Measurements from ENCODE around the gene BHLHE23.
"Not testable (repeated sequence)": the region's sequence is repeated elsewhere in the genome, so short reads cannot be mapped to it uniquely, and the experiment has no call there.

The BHLHE23 gene

GRCh38 chr20:63043348-63044203 is 36.8 kb upstream of the BHLHE23 start:
- DNase-seq (ENCODE audit: low read depth), result no peak

- no peak for DNase-seq (ENCODE audit: low read depth)
Measured at GRCh38 chr20:63042448-63043071, 35.8 kb upstream of the BHLHE23 start.

GRCh38 chr20:63041776-63042175 is 35.0 kb upstream of the BHLHE23 start:
- DNase-seq (ENCODE audit: low read depth), result no peak

- DNase-seq (ENCODE audit: low read depth), result no peak
Measured at GRCh38 chr20:63037669-63038268, 31.0 kb upstream of the BHLHE23 start.

- no peak for DNase-seq (ENCODE audit: low read depth)
Measured at GRCh38 chr20:63036291-63036690, 29.5 kb upstream of the BHLHE23 start.

GRCh38 chr20:63035603-63036185 is 28.9 kb upstream of the BHLHE23 start:
- DNase-seq (ENCODE audit: low read depth), result no peak

- not testable (repeated sequence) for DNase-seq (ENCODE audit: low read depth)
Measured at GRCh38 chr20:63034710-63035602, 28.2 kb upstream of the BHLHE23 start.

GRCh38 chr20:63033794-63034709 is 27.3 kb upstream of the BHLHE23 start:
- no peak for DNase-seq (ENCODE audit: low read depth)

- DNase-seq (ENCODE audit: low read depth), result no peak
Measured at GRCh38 chr20:63032861-63033793, 26.4 kb upstream of the BHLHE23 start.

GRCh38 chr20:63032026-63032800 is 25.4 kb upstream of the BHLHE23 start:
- DNase-seq (ENCODE audit: low read depth), result no peak

- no peak for DNase-seq (ENCODE audit: low read depth)
Measured at GRCh38 chr20:63031251-63032014, 24.7 kb upstream of the BHLHE23 start.

GRCh38 chr20:63029358-63030121 is 22.8 kb upstream of the BHLHE23 start:
- no peak for DNase-seq (ENCODE audit: low read depth)

GRCh38 chr20:63028461-63028921 is 21.7 kb upstream of the BHLHE23 start:
- no peak for DNase-seq (ENCODE audit: low read depth)

- DNase-seq (ENCODE audit: low read depth), result no peak
Measured at GRCh38 chr20:63027922-63028389, 21.2 kb upstream of the BHLHE23 start.

GRCh38 chr20:63027221-63027921 is 20.6 kb upstream of the BHLHE23 start:
- DNase-seq (ENCODE audit: low read depth), result no peak

GRCh38 chr20:63026582-63027165 is 19.9 kb upstream of the BHLHE23 start:
- DNase-seq (ENCODE audit: low read depth), result no peak

Data from amniotic epithelial cell (primary cell).